Measurements from ENCODE around the gene ZNF611. TPM values are rescaled to one million over a fixed set of nuclear protein-coding genes. Genes with fewer than 3 reads are reported as not detected.

The ZNF611 gene
- total and polyA plus RNA-seq, 4 donors: 0.50 to 12.7 (median 2.7) TPM

- peaks cover 0 to 30% (median 7%) of the 10 kb centered on the region in 4 donors for H3K9me3 ChIP-seq (ENCODE audit: control insufficient read depth in 4 of 4, low read length in 3 of 4)
- no peaks in the 10 kb centered on the region for H3K27me3 ChIP-seq (ENCODE audit: control insufficient read depth in 4 of 4, insufficient read depth in 4 of 4, low read length in 3 of 4)
- 65% methylated on average over 5 of the region's 5 CpGs for WGBS
- TF ChIP-seq, protein P1, sequence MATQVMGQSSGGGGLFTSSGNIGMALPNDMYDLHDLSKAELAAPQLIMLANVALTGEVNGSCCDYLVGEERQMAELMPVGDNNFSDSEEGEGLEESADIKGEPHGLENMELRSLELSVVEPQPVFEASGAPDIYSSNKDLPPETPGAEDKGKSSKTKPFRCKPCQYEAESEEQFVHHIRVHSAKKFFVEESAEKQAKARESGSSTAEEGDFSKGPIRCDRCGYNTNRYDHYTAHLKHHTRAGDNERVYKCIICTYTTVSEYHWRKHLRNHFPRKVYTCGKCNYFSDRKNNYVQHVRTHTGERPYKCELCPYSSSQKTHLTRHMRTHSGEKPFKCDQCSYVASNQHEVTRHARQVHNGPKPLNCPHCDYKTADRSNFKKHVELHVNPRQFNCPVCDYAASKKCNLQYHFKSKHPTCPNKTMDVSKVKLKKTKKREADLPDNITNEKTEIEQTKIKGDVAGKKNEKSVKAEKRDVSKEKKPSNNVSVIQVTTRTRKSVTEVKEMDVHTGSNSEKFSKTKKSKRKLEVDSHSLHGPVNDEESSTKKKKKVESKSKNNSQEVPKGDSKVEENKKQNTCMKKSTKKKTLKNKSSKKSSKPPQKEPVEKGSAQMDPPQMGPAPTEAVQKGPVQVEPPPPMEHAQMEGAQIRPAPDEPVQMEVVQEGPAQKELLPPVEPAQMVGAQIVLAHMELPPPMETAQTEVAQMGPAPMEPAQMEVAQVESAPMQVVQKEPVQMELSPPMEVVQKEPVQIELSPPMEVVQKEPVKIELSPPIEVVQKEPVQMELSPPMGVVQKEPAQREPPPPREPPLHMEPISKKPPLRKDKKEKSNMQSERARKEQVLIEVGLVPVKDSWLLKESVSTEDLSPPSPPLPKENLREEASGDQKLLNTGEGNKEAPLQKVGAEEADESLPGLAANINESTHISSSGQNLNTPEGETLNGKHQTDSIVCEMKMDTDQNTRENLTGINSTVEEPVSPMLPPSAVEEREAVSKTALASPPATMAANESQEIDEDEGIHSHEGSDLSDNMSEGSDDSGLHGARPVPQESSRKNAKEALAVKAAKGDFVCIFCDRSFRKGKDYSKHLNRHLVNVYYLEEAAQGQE (IDR thresholded peaks at IDR 0.05): no peak
- TF ChIP-seq RAD21 (IDR thresholded peaks at IDR 0.05): no peak
- H3K9ac ChIP-seq (ENCODE audit: low read depth in 1 of 2, low read length in 2 of 2): no peak overlapping the region
- DNase-seq (ENCODE audit: low spot score): no peak
- no peak overlapping the region for H3K27ac ChIP-seq (ENCODE audit: low read depth in 1 of 2, low read length in 2 of 2)
- H3K36me3 ChIP-seq (ENCODE audit: control insufficient read depth in 4 of 4, insufficient read depth in 3 of 4, low read depth in 1 of 4, low read length in 3 of 4): peaks cover 0 to under 1% (median 0%) of the 10 kb centered on the region in 4 donors
- H3K4me1 ChIP-seq (ENCODE audit: control insufficient read depth in 4 of 4, insufficient read depth in 4 of 4, low read length in 3 of 4): no peaks in the 10 kb centered on the region
- H3K4me3 ChIP-seq (ENCODE audit: low read depth in 1 of 3, low read length in 3 of 3): no peak overlapping the region
Observed at GRCh38 chr19:52658595-52658994, 76.2 kb downstream of the ZNF611 start.

GRCh38 chr19:52653161-52653560 lies 81.7 kb downstream of the ZNF611 start:
- peaks cover 7 to 24% (median 9%) of the 10 kb centered on the region in 4 donors for H3K9me3 ChIP-seq (ENCODE audit: control insufficient read depth in 4 of 4, low read length in 3 of 4)
- 95% methylated on average over 4 of the region's 4 CpGs for WGBS

More at GRCh38 chr19:52653161-52653560, 81.7 kb downstream of the ZNF611 start:
- Histone ChIP-seq H3K4me3 (ENCODE audit: low read depth in 1 of 3, low read length in 3 of 3) (no peak overlapping the region), H3K9ac (ENCODE audit: low read depth in 1 of 2, low read length in 2 of 2) (no peak overlapping the region), H3K4me1 (ENCODE audit: control insufficient read depth in 4 of 4, insufficient read depth in 4 of 4, low read length in 3 of 4) (no peaks in the 10 kb centered on the region), H3K27me3 (ENCODE audit: control insufficient read depth in 4 of 4, insufficient read depth in 4 of 4, low read length in 3 of 4) (no peaks in the 10 kb centered on the region), H3K36me3 (ENCODE audit: control insufficient read depth in 4 of 4, insufficient read depth in 3 of 4, low read depth in 1 of 4, low read length in 3 of 4) (peaks cover 0 to 4% (median 0%) of the 10 kb centered on the region in 4 donors), H3K27ac (ENCODE audit: low read depth in 1 of 2, low read length in 2 of 2) (no peak overlapping the region)
- TF ChIP-seq TAF1 (conservative IDR thresholded peaks at IDR 0.05): no peak
- TF ChIP-seq, protein P2, sequence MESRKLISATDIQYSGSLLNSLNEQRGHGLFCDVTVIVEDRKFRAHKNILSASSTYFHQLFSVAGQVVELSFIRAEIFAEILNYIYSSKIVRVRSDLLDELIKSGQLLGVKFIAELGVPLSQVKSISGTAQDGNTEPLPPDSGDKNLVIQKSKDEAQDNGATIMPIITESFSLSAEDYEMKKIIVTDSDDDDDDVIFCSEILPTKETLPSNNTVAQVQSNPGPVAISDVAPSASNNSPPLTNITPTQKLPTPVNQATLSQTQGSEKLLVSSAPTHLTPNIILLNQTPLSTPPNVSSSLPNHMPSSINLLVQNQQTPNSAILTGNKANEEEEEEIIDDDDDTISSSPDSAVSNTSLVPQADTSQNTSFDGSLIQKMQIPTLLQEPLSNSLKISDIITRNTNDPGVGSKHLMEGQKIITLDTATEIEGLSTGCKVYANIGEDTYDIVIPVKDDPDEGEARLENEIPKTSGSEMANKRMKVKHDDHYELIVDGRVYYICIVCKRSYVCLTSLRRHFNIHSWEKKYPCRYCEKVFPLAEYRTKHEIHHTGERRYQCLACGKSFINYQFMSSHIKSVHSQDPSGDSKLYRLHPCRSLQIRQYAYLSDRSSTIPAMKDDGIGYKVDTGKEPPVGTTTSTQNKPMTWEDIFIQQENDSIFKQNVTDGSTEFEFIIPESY (IDR thresholded peaks at IDR 0.05): no peak
- no peak for TF ChIP-seq RAD21 (IDR thresholded peaks at IDR 0.05)
- TF ChIP-seq, protein P1 (IDR thresholded peaks at IDR 0.05): no peak
- no peak for TF ChIP-seq CTCF (IDR thresholded peaks at IDR 0.05; ENCODE audit: low read depth, low read length, missing input control)
- TF ChIP-seq YY1 (IDR thresholded peaks at IDR 0.05): no peak
- TF ChIP-seq RXRA (IDR thresholded peaks at IDR 0.05): no peak
- TF ChIP-seq, protein P3, sequence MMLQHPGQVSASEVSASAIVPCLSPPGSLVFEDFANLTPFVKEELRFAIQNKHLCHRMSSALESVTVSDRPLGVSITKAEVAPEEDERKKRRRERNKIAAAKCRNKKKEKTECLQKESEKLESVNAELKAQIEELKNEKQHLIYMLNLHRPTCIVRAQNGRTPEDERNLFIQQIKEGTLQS (IDR thresholded peaks at IDR 0.05): no peak
- no peak for TF ChIP-seq GABPA (IDR thresholded peaks at IDR 0.05 in 1 of 2, conservative IDR thresholded peaks at IDR 0.05 in 1 of 2)
- DNase-seq (ENCODE audit: low spot score): no peak

Other genes with a start within 250 kb of the ZNF611 start
- 1 to 10 TPM; 8.7 to 9.4 TPM for gene ZNF808, start 207.4 kb downstream of the ZNF611 start, total RNA-seq
- gene ZNF808, start 207.4 kb downstream of the ZNF611 start, polyA plus RNA-seq: 1 to 10 TPM in 1 of 2 donors, under 1 TPM in 1; 0.88 to 1.7 TPM
- gene ZNF701, start 164.8 kb downstream of the ZNF611 start, total RNA-seq: 10 to 100 TPM in 1 of 2 donors, 1 to 10 TPM in 1; 4.9 to 12.8 TPM
- 1 to 10 TPM in 1 of 2 donors, under 1 TPM in 1; 0.75 to 1.1 TPM for gene ZNF701, start 164.8 kb downstream of the ZNF611 start, polyA plus RNA-seq
- gene ZNF83, start 96.7 kb downstream of the ZNF611 start, total RNA-seq: 10 to 100 TPM in 1 of 2 donors, 1 to 10 TPM in 1; 8.2 to 19.8 TPM
- 1 to 10 TPM; 2.7 to 3.6 TPM for gene ZNF83, start 96.7 kb downstream of the ZNF611 start, polyA plus RNA-seq
- gene ZNF600, start 51.7 kb upstream of the ZNF611 start, total RNA-seq: 1 to 10 TPM; 1.4 to 2.1 TPM
- gene ZNF600, start 51.7 kb upstream of the ZNF611 start, polyA plus RNA-seq: 1 to 10 TPM; 1.5 to 1.6 TPM
- 10 to 100 TPM in 1 of 2 donors, 1 to 10 TPM in 1; 2.7 to 11.5 TPM for gene ZNF28, start 86.6 kb upstream of the ZNF611 start, total RNA-seq
- 1 to 10 TPM; 1.0 to 4.8 TPM for gene ZNF28, start 86.6 kb upstream of the ZNF611 start, polyA plus RNA-seq
- 10 to 100 TPM in 1 of 2 donors, 1 to 10 TPM in 1; 7.4 to 15.1 TPM for gene ZNF468, start 122.6 kb upstream of the ZNF611 start, total RNA-seq
- 1 to 10 TPM; 2.1 to 3.0 TPM for gene ZNF468, start 122.6 kb upstream of the ZNF611 start, polyA plus RNA-seq
- gene ZNF320, start 162.6 kb upstream of the ZNF611 start, total RNA-seq: 1 to 10 TPM; 2.0 to 4.6 TPM
- gene ZNF320, start 162.6 kb upstream of the ZNF611 start, polyA plus RNA-seq: 1 to 10 TPM in 1 of 2 donors, under 1 TPM in 1; 0.65 to 1.6 TPM
- gene ZNF888, start 188.4 kb upstream of the ZNF611 start, total RNA-seq: 1 to 10 TPM; 1.2 to 9.0 TPM
- under 1 TPM; 0.11 to 0.25 TPM for gene ZNF888, start 188.4 kb upstream of the ZNF611 start, polyA plus RNA-seq
- 1 to 10 TPM; 2.1 to 6.5 TPM for gene ZNF816, start 227.8 kb upstream of the ZNF611 start, total RNA-seq
- 1 to 10 TPM in 1 of 2 donors, under 1 TPM in 1; 0.93 to 1.3 TPM for gene ZNF816, start 227.8 kb upstream of the ZNF611 start, polyA plus RNA-seq